GM20431 (cell line): ENCODE results near the gene KMT2A.

Source experiments
- in situ Hi-C: fragments of 300-500 bp; cut with MseI, MboI; formaldehyde crosslinking; loops from one replicate; pipeline ENCODE4 v1.15.0; 2020; ENCODE audit warnings: low sequenced_read_pairs; ENCODE audit not compliant: unreplicated experiment

KMT2A gene

DNA sequence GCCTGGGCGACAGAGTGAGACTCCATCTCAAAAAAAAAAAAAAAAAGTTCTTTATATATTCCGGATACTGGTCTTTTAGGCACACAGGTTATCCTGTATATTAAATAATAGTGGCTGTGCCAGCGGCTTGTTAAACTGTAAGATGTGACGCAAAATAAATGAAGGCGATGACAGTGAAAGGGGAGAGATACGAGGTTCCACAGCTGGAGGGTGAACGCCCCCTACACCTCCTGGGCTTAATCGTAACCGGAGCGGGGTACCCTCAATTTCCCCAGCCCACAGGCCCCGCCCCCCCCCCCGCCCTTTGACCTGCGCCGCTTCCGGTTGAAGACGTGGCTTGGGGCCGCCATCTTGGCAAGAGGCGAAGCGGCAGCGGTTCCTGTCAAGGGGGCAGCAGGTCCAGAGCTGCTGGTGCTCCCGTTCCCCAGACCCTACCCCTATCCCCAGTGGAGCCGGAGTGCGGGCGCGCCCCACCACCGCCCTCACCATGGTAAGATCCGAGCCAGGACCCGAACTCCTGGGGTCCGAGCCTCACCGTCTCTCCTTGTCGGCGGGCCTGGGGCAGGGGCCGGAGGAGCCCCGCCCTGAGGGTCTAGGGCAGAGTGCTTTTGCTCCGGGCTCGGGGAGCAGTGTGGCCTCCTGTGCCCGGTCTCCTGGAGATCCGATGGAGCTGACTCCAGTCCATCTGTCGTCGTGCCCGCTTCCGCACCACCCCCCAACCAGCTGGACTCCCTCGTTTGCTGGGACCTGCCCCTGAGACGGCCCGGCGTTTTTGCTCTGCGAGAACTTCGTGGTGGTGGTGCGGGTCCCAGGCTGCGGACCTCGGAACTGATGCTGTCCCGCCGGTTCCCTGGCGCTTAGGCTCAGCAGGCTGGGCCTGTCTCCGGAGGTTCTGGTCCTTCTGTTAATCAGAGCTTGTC is 136.0 kb downstream of the KMT2A start, which contains the start of gene ARCN1:
Gene ARCN1 (plus strand): TSS at position 349 of the 920 bp plus-strand sequence. CDS start 139 bp downstream, at position 488.
- in situ Hi-C loops, result no loop called here

DNA sequence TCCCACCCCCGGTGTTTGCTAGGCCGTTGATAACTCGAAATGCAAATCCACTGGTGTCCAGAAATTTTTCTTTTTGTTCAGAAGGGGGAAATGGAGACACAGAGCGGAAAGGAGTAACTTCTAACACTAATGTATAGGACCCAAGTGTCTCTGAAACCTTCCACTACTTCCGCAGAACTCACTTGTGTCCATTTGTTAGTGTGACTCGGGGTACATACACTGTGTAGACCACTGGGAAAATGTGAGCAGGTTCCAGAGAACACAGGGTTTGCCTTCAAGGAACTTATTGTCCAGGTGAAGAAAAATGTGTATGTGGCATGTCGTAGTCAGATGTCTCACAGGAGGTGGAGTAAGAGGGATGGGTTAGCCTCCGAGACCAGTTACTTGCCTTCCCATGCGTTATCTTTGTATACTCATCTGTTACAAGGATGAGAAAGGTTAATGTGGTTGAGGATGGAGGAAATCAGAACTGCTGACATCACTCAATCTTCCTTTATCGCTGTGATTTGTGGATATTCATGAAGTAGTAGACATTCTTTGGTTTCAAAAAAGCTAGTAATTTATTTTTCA is 136.8 kb downstream of the KMT2A start:
- in situ Hi-C loops, result no loop called here

DNA sequence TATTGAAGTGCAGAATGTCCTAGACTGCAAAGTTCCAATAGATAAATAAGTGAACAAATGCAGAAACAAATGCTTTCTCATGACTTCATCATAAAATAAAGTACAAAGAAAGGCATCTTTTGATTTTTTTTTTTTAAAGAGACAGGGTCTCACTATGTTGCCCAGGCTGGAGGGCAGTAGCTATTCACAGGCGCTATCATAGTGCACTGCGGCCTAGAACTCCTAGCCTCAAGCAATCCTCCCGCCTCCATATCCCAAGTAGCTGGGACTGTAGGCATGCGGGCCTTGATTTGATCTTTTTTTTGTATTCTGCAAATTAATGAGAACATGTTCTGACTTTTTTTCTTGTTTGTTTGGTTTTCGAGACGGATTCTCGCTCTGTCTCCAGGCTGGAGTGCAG is 138.3 kb downstream of the KMT2A start:
- in situ Hi-C loops, result no loop called here
